HepG2 (cell line): ENCODE results near the gene PBOV1. TPM values are rescaled to one million over a fixed set of nuclear protein-coding genes. Genes with fewer than 3 reads are reported as not detected.

Experiments
- HNF1B ChIP-seq: sonication (generic); formaldehyde crosslinking; IDR thresholded peaks from 2 replicates; pipeline ENCODE4 v1.5.1; 2020; ENCODE audit warnings: mild to moderate bottlenecking, moderate library complexity, missing genetic modification reagents
- MBD4 ChIP-seq: IDR thresholded peaks from 2 replicates; pipeline ENCODE4 v1.6.1; 2012; ENCODE audit warnings: low read length, inconsistent platforms, borderline replicate concordance
- MTF2 ChIP-seq: sonication (generic); formaldehyde crosslinking; IDR thresholded peaks from 2 replicates; pipeline ENCODE4 v1.5.0; 2020; ENCODE audit warnings: missing genetic modification reagents, borderline replicate concordance
- PLSCR1 ChIP-seq: sonication (generic); formaldehyde crosslinking; IDR thresholded peaks from 2 replicates; pipeline ENCODE4 v1.5.0; 2020; ENCODE audit warnings: missing genetic modification reagents, mild to moderate bottlenecking, borderline replicate concordance
- RELA ChIP-seq: sonication (generic); formaldehyde crosslinking; IDR thresholded peaks from 2 replicates; pipeline ENCODE4 v1.4.0; 2020; ENCODE audit warnings: missing genetic modification reagents
- TFAP4 ChIP-seq: sonication (generic); IDR thresholded peaks from 2 replicates; pipeline ENCODE4 v1.6.1; 2016; ENCODE audit warnings: low read depth, borderline replicate concordance
- THRA ChIP-seq: sonication (generic); formaldehyde crosslinking; IDR thresholded peaks from 2 replicates; pipeline ENCODE4 v1.4.0; 2020; ENCODE audit warnings: missing genetic modification reagents, borderline replicate concordance
- ZNF609 ChIP-seq: sonication (generic); formaldehyde crosslinking; IDR thresholded peaks from 2 replicates; pipeline ENCODE4 v1.4.0; 2020; ENCODE audit warnings: mild to moderate bottlenecking, missing genetic modification reagents, borderline replicate concordance
- ZNF687 ChIP-seq: sonication (generic); formaldehyde crosslinking; IDR thresholded peaks from 2 replicates; pipeline ENCODE4 v1.5.1; 2020; ENCODE audit warnings: mild to moderate bottlenecking, missing genetic modification reagents, moderate library complexity
- ZNF784 ChIP-seq: sonication (generic); formaldehyde crosslinking; IDR thresholded peaks from 2 replicates; pipeline ENCODE4 v1.5.1; 2020; ENCODE audit warnings: missing genetic modification reagents, mild to moderate bottlenecking, borderline replicate concordance
- polyA plus RNA-seq, 8 experiments: library from polyadenylated mRNA; depleted of rRNA in 3 of 8; stranded (reverse) in 7 of 8; unstranded in 1 of 8; fragments of >200 nt; fragmentation: Illumina TruSeq in 4 of 8; extraction: Trizol in 4 of 8; gene quantifications; 2 replicates each; pipeline versions ENCODE4 v1.2.1 to v1.2.3, GENCODE V29; 2011 to 2016; ENCODE audit warnings: low read depth in 4 of 8, missing spikeins in 1 of 8, mixed read lengths in 1 of 8; ENCODE audit not compliant: insufficient read depth in 1 of 8
- total RNA-seq, 5 experiments: library from RNA; depleted of rRNA; stranded (reverse); fragments of >200 nt; fragmentation: Illumina TruSeq; extraction: Trizol; gene quantifications; 2 replicates each; pipeline ENCODE4 v1.2.3, GENCODE V29; 2016; ENCODE audit warnings: low read depth in 1 of 5

PBOV1 gene
- total and polyA plus RNA-seq, 2 of the 13 experiments (the other 11 are each of a cell fraction or from before 2014, with no cell fraction given) = not detected

GRCh38 chr6:138248878-138249277 lies 30.6 kb upstream of the PBOV1 start (continued):
- TF ChIP-seq ZNF687 (CRISPR knock-in tag) (no peak), THRA (CRISPR knock-in tag) (peak; percentile 52; the same call in 1 of the 2 replicates), ZNF609 (peak; percentile 96), TFAP4 (no peak), PLSCR1 (CRISPR knock-in tag) (no peak), ZNF784 (no peak), MTF2 (CRISPR knock-in tag) (no peak), RELA (no peak), MBD4 (peak; percentile 81; the same call in 1 of the 2 replicates), HNF1B (peak; percentile 40; the same call in 1 of the 2 replicates)
